Inflammatory macrophage treated with lipopolysaccharide for 4 hours (primary cell): ENCODE data around the gene KCND2.
"Not testable (repeated sequence)": the region's sequence is repeated elsewhere in the genome, so short reads cannot be mapped to it uniquely, and the experiment has no call there.

Experiments
- DNase-seq: peaks from one replicate; pipeline ENCODE4 v3.0.0-alpha.2; 2020

The KCND2 gene

DNA sequence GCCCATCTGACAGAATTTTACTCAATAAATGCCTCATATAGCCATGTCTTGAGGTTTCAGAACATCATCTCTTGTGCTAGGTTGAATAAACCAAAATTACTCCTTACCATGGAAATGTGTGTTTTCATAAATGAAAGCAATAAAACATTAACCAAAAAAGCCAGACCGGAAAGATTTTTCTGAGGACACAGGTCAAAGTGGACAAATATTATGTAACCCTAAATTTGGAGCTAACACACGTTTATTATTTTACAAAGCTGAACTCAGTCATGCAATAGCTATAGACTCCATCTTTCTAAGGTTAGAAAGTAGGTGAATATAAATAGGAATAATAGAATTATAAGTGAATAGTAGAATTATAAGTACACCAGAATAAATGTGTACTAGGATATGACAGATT is 315.9 kb downstream of the KCND2 start:
- DNase-seq, result no peak

DNA sequence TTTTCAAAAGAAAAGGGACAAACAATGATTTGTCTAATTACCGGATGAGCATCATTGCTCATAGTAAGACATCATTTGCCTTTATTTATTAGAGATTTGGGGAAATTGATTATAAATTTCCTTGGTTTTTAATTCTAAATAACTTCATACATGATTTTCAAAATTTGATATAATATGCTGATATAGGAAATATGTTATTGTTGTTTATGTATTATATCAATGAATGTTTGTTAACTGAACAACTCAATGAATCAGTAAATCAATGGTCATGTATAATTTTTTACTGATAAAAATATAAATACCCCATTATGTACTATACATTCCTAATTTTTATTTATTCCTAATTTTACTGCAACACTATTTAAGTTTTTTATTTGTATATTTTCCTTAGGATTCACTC is 327.6 kb downstream of the KCND2 start:
- DNase-seq, result no peak

DNA sequence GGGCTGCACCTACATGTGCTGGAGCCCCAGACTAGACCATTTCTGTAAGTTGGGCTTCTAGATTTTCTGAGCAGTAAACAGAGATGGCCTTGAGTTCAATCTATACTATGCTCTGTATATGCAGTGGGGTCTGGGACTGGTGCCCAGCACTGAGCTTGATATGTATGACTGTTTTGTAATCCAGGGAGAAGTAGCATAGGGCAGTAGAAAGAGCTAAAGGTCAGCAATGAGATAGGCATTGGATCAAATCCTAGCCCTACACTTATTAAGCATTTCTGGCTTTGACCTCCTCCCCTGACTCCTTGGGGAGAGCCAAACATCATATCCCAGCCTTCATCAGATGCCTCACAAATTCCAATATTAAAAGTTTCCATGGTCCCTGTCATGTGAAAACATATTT is 330.4 kb downstream of the KCND2 start:
- no peak for DNase-seq

DNA sequence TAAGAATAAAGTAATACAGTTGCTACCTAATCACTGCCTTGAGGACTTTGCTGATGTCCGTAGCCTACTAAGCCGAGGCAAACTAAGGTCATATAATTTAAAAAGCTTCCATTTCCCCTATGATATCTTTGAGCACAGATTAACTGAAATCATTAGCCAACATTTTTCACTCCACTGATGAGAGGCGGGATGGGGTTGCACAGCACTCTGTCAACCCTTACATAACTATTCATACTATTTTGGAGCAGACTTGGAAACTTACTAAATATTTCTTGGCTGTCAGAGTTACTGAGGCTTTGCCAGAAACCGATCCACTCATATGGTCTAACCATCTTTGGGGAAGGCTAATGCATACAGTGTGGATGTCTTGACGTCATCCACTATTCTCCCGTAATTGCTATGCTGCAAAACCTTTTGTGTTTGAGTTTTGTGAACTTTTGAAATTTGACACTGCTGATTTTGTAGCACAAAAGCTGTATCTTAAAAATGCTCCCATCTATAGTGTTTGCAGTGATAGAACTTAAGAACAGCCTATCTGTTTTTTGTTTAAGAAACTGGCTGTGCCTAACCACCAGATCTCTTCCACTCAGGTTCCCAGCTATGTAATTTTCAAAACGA is 336.3 kb downstream of the KCND2 start:
- no peak for DNase-seq

DNA sequence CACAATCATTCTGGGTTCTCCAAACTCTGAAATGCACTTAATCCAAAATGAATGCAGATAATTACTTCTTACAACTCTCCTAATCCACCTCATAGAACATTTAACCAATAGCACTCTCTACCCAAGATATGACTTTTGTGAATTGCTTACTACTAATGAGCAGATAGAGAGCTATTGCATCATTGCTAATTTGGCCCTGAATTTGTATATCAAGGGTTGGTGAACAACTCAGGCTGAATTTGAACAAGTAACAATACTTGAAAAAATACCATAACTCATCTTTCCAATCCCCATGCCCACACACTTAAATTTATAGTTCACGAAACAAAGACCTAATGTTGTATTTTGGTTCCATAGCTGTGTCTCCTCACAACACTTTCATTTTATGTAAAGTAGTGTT is 339.0 kb downstream of the KCND2 start:
- DNase-seq, result no peak

DNA sequence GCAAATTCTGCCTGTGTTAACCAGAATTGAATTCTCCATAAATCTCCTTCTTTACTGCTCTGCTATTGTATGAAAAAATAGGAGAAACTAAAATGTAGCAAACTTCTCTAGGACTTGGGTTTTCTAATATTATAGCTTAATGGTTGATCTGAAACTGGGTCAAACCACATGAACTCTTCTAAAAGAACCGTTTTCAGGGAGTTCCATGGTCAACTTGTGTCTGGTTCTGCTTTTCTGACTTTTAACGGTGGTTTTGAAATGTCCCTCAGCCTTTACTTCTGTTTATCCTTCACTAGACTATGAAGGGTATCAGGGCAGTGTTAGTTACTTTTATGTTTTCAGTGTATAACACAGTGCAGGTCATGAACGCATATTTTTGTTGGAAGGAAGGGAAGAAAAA is 342.7 kb downstream of the KCND2 start:
- DNase-seq, result no peak

DNA sequence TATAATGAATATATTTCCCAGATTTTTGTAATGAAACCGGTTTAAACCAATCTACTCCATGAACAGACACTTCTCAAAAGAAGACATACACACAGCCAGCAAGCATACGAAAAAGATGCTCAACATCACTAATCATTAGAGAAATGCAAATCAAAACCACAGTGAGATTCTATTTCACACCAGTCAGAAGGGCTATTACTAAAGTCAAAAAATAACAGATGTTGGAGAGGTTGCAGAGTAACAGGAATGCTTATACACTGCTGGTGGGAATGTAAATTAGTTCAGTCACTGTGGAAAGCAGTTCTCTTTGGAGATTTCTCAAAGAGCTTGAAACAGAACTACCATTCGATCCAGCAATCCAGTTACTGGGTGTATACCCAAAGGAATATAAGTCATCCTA is 344.3 kb downstream of the KCND2 start:
- no peak for DNase-seq

DNA sequence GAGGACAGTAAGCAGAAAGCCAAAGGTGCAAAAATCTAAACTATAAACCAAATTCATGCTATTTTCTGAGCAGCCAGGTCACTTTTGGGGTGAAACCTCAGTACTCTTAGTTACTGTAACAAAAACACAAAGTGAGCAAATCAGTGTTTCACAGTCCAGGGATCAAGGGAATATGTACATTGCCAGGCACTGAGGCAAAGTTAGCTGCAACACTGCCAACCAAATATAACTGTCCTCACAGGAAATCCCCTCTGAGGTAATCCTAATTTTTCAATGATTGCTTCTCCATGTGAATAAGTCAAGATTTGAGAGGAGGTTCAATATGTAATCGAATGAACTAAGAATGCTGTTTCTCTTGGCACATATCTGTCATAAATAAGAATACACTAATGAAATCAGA is 355.3 kb downstream of the KCND2 start:
- no peak for DNase-seq

DNA sequence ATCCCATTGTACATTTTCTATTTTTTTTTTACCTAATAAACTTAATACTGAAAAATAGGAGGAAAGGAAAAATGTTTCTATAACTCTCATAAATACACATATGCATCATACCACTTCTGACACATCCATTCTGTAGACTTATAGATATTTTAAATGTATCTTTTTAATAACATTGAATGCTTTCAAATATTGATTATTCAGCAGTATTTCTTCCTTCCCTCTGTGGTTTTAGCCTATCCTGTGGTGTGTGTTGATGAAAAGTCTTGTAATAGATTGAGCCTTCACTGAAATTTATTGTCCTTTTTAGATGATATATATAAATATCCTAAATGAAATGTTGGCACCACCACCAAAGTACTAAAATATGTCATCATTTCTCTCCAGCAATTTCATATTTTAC is 366.9 kb downstream of the KCND2 start:
- no peak for DNase-seq

DNA sequence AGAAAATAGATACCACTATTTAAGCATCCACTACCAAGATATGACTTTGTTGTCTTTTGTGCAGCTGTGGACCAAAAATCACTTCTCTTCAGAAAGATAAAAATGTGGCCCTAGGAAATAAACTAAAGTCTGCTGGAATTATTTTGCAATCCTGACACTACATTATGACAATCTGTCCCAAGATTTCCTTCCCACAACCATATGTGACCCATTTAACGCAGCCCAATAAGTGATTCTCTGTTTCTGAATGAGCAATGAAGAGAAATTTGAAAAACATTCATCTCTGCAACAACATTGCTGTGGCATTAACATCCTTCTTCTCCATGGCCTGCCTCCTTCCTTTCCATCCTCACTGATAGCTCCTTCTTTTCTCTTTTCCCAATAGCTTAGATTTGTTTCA is 373.0 kb downstream of the KCND2 start:
- no peak for DNase-seq

DNA sequence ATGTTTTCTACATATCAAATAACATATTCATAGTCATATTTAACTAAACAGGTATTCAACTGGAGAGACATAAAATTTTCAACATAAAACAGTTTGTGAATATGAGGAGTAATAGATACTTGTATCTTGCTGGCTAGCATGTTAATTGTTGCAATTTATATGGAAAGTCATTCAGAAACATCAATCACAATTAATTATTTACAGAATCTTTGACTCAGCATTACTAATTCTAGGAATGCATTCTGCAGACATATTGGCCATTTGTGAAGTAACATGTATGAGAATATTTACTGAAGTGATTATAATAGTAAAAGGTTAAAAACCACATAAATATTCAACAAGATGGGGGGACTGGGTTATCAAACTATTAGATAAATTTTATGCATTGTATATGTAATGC is 381.3 kb downstream of the KCND2 start:
- DNase-seq, result no peak

DNA sequence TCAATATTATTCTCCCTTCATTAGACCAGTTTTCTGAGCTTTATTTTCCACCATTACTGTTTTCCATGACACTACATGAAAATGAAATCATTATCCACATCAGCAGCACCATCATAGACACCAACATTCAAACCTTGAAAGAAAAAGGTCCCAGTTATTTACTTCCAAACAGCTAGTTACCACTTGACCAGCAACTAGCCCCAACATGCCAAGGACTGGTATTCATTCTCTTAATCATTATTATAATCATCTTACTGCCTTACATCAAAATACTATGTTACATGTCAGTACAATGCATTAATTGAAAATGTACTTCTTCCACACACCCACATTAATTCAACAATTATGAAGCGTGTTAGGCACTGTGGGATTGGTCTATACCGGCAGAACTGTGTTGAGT is 385.5 kb downstream of the KCND2 start:
- no peak for DNase-seq

DNA sequence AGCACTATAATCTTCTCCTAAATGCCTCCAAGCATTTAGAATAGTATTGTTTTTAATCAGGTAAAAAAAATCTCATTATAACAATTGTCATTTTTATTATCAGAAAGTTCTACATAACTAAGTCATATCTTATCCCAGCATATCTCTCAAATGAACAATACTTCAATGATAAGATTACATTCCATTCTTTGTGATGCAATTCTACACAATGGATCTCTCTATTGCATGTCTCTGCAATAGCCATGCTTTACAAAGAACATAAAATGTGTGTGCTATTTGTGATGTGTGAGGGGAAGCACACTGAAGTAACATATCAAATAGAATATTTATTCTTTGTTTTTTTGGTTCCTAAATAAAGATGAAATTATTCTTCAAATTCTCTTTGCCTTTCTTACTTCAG is 389.3 kb downstream of the KCND2 start:
- no peak for DNase-seq

DNA sequence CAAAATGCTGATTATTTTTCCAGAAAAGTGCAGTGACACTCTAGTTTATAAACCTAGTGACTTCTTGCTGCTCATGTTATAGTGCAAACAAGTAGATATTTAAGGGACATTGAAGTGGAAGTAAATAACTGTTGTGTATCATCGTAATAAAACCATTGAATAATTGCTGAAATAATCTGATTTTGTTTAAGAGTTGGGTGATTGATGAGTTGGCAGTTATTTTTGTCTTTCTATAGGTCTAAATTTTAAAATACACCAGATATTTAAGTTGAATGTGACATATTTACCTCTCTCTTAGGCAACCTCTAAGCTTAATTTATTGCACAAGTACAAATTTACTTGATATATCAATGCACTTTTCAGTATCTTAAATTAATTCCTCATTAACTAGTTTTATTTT is 392.1 kb downstream of the KCND2 start:
- no peak for DNase-seq

DNA sequence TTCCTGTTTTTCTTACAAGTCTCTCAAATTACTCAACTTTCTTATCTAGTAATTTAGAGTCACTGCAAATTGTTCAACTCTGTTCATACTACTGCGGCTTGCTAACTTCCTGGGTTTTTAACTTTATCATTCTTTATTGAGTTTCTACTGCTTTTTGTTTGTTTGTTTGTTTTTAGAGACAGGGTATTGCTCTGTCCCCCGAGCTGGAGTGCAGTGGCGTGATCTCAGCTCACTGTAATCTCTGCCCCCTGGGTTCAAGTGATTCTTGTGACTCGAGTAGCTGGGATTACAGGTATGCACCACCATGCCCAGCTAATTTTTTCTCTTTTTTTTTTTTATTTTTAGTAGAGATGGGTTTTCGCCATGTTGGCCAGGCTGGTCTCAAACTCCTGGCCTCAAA is 402.1 kb downstream of the KCND2 start:
- no peak for DNase-seq

DNA sequence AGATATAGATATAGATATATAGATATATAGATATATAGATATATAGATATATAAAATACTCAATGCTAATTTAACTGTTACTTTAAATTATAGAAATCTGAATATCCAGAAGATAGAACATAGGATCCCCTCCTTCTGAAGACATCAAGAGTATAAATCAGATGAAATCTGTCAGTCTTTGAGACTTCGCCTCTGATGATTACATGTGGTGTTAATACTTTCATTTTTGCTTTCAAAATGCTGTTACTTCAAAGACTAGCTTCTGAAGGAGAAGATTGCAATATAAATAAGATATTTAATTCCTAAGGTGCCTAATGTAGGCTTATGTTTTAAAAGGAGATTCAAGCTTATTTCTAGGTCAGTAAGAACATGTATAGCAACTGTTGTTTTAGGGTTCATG is 404.6 kb downstream of the KCND2 start:
- DNase-seq, result no peak

DNA sequence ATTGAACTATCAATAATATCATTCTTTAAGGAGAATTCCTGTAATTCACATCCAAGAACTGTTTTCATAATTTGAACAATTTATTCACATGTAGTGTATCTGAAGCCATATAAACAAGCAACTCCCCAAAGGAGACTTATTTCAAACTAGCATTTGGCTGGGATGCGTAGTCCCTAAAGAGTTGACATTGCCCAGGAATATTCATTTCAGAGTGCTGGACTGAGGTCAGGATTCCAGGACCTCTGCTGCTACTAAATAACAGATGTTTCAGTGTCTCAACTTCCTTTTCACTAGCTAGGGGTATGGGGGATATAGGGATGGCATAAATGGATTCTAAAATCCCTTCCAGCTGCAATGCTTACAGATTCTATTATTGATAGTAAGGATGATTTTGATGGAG is 408.0 kb downstream of the KCND2 start:
- DNase-seq, result no peak

DNA sequence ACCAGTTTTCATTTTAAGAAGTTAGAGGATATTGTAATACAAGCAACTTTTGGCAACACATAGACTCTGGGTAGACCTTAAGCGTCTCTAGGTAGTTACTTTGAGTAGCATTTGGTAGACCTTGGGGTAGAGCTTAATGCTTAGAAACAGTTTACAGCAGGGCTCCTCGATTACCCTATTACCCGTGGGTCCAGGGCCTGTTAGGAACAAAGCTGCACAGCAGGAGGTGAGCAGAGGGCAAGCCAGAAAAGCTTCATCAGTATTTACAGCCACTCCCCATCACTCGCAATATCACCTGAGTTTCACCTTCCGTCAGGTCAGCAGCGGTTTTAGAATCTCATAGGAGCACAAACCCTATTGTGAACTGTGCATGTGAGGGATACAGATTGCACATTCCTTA is 411.5 kb downstream of the KCND2 start:
- DNase-seq, result no peak

DNA sequence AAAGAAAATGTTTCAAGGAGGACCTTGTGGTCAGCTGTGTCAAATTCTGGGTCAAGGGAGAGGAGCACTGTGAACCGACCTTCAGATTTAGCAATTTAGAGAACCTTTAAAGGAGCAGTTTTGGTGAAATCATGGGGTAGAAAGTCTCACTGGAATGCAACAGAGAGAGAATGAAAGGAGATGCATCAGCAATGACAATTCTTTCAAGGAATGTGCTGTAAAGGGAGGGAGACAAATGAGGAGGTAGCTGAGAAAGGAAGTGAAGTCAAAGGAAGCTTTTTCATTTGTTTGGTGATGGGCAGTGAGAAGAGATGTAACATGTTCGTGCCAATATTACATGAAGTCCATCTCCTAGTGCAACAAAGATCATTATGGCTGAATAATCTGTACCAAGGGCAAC is 418.9 kb downstream of the KCND2 start:
- no peak for DNase-seq

DNA sequence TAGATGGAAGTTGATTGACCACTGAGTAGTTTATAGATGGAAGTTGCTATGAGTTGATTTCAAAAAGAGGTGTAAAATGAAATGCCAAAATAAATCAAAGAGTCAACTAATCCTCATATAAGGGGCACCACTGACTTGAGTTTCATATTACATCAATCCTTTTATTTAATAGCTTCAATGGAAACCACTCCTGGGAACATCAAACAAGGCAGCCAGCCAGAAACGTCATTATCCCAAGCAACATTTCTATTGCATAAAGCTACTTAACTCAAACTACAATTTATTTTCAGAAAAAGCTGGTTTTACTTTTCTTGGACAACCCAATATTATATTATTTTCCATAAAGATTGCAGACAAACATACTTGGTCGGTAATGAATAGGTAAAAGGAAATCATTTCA is 422.9 kb downstream of the KCND2 start:
- DNase-seq, result no peak

DNA sequence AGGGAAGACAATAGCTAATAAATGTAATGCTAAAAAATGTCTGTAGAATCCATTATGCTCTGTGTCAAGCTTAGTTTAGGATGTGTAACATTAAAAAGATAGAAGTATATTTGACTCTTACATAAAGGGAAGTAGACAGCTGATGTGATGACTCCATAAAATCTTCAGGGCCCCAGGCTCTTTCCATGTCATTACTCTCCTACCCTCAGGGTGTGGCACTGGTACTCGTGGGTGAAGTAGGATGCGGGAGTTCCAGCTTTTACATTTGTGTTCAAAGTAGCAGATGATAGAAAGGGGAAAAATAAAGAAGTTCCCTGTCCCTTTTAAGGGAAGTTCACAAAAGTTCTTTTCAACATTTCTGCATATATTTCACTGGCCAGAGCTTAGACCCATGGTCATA is 427.8 kb downstream of the KCND2 start:
- DNase-seq, result peak; percentile 17

DNA sequence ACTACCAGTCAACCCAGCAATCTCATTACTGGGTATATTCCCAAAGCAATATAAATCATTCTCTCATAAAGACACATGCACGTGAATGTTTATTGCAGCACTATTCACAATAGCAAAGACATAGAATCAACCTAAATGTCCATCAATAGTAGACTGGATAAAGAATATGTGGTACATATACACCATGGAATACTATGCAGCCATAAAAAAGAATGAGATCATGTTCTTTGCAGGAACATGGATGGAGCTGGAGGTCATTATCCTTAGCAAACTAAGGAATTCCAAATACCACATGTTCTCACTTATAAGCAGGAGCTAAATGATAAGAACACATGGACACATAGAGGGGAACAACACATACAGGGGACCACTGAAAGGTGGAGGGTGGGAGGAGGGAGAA is 429.4 kb downstream of the KCND2 start:
- not testable (repeated sequence) for DNase-seq

DNA sequence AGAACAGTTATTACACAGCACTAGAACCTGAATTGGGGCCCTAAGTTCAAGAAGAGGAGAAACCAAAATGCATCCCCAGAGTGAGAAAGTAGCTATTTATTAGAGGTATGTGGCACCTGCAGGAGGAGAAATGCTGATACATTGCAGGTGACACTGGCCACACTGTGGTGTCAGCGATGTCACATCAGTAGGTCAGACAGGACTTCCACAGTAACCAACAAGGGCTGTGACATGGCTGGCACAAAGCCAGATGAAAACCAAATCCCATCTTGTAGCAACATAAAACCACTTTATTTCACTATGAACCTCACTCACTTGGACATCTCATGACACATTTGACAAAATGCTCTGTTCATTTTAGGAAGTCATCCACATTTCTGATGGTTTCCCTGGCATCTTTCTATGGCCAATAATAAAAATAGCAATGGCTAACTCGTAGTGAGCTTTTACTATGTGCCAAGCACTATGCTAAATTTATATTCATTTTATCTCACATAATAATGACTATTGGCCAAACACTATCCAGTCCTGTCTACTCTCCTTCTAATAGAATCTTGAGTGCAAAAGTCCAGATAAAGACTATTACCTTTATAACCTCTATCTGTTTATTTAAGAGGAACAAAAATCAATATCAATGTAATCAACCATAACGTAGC is 430.7 kb downstream of the KCND2 start:
- no peak for DNase-seq

DNA sequence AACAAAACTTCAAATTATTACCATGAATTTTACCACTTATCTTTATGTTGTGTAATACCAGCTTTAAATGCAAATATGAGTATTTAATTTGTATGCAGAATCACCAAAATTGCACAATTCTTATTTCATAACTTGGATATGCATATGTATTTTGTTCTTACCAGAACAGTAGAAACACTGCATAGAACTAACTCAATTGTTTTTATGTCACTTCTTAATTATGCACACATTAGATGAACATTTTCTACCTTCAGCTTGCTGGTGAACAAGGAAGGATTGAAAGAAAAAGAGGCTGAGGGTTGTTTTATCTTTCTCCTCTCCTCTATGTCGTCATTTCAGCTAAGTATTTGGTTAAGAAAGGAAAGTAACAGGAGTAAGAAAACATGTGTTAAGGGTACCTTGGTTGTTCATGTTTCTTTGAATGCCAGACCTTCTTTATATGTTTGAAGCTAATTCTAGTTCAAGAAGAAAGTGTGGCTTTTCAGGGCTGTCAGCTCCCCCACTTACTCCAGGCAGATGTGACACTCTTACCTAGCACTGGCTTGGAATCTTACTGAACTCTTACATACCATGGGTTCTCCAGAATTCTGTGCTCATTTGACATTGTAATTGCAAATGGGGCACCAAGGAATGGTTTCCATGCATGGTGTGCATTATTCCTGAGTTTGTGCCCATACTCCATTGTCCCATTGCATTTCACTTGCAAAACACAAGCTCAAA is 436.4 kb downstream of the KCND2 start:
- no peak for DNase-seq

DNA sequence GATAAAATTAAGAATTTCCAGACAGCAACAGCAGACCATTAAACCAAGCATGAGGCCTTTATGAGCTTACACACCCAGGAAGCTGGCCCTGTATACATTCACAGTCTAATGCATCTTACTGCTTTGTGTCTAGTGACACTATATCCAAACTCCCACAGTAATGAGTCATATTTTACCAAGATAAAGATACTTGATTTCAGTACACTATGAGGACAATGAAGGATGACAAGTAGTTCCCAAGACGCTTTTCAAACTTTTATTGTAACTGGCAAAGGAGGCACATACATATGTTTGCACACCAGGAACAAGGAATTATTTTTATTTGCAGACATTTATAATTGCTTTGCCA is 437.0 kb downstream of the KCND2 start:
- no peak for DNase-seq
